Heart left ventricle (tissue), 13 donors: ENCODE results near the gene PTPRCAP.

ENCODE experiments used
- CTCF ChIP-seq, 12 donors: fragments of 200-600 bp; sonication (generic) in 4 of 12; IDR thresholded peaks; one replicate each; pipeline versions ENCODE4 v1.5.0 to v1.8.0; 2018 to 2022; ENCODE audit warnings: antibody characterized with exemption in 12 of 12, mild to moderate bottlenecking in 5 of 12
- POLR2A ChIP-seq, 2 donors: fragments of 450-650 bp; IDR thresholded peaks; one replicate each; pipeline ENCODE4 v1.6.1; 2017; ENCODE audit warnings: antibody characterized with exemption in 2 of 2, mild to moderate bottlenecking in 2 of 2, moderate library complexity in 2 of 2
- donor health status: ischemic (EF 13 %, LVEDD 7.1; RV severe dilation, severe dysfunction).
- donor health status: DM: no; HTN: yes; CAD: no.
- donor health status: DM: no; HTN: no; CAD: no.
- donor health status: ischemic (EF 25% LVEDD 6.9; RV normal size, moderate dysfunction).
- donor health status: ischemic (EF 25% LVEDD 5.7; RV mildly dilated, moderate dysfunction).
- donor health status: ischemic (EF 35%, LVEDD 5.7; RV mildly dilated, moderate dysfunction).
- donor health status: nonischemic (EF 11% LVEDD 7.7; RV severe dilation, severe dysfunction).
- donor health status: DM: yes; HTN: yes; CAD: no.
- donor health status: PGD.
- donor health status: ischemic (EF 29% LVEDD 5.4; RV normal size, mild dysfunction).
- donor health status: nonischemic (EF 23%, LVEDD 6.1; RV moderate dilation, normal function).

GRCh38 chr11:67415501-67416304 lies 21.8 kb downstream of the PTPRCAP start, which contains the start of gene CARNS1:
- TF ChIP-seq CTCF (IDR thresholded peaks at IDR 0.05) (no peak), POLR2A (IDR thresholded peaks at IDR 0.05) (no peak)
